PC-3 (cell line): ENCODE data around the gene GOLT1A. TPM values are rescaled to one million over a fixed set of nuclear protein-coding genes. Genes with fewer than 3 reads are reported as not detected.

ENCODE experiments used
- ATAC-seq: fragments of 200-7000 bp; cut with Tn5 transposase; 2 replicates; pipeline ENCODE4 v1.9.1; 2020; ENCODE audit warnings: mild to moderate bottlenecking, moderate library complexity
- BruUV-seq: library from RNA; stranded (reverse); fragments of 400-500 nt; replicated peaks from 2 replicates; lab custom pipeline; 2021; lab: Mats Ljungman, UMichigan
- CTCF ChIA-PET: fragments of 300-600 bp; sonication (Branson Sonifier 250); formaldehyde crosslinking; loops from one replicate; lab custom pipeline; 2022; ENCODE audit warnings: antibody characterized with exemption; lab: Charles Lee
- POLR2A ChIA-PET: fragments of 300-600 bp; sonication (Branson Sonifier 250); formaldehyde crosslinking; loops from one replicate; lab custom pipeline; 2022; ENCODE audit warnings: antibody characterized with exemption; ENCODE audit not compliant: unreplicated experiment; lab: Charles Lee
- DNase-seq: peaks from one replicate; pipeline ENCODE4 v3.0.0-alpha.2; 2015
- H2AFZ ChIP-seq: fragments of 300-600 bp; sonication (generic); 2 replicates; pipeline ENCODE4 v1.6.0; 2016; ENCODE audit warnings: antibody characterized with exemption, low read length
- H3F3A ChIP-seq: fragments of 300-600 bp; sonication (generic); one replicate; pipeline ENCODE4 v1.6.0; 2017; ENCODE audit warnings: antibody characterized with exemption, low read length, control low read depth, mild to moderate bottlenecking; ENCODE audit not compliant: unreplicated experiment
- H3K27ac ChIP-seq: fragments of 300-600 bp; sonication (generic); 2 replicates; pipeline ENCODE4 v1.5.1; 2016; ENCODE audit warnings: mild to moderate bottlenecking, low read length
- H3K27me3 ChIP-seq: fragments of 300-600 bp; sonication (generic); 2 replicates; pipeline ENCODE4 v1.6.1; 2016; ENCODE audit warnings: low read length, mixed read lengths
- H3K36me3 ChIP-seq: fragments of 300-600 bp; sonication (generic); 2 replicates; pipeline ENCODE4 v1.6.1; 2016; ENCODE audit warnings: low read depth, mixed run types, low read length, mixed read lengths
- H3K4me1 ChIP-seq: fragments of 300-600 bp; sonication (generic); 2 replicates; pipeline ENCODE4 v1.5.1; 2016; ENCODE audit warnings: low read length; ENCODE audit not compliant: insufficient read depth
- H3K4me2 ChIP-seq: fragments of 300-600 bp; sonication (generic); 2 replicates; pipeline ENCODE4 v1.6.0; 2016; ENCODE audit warnings: low read length
- H3K4me3 ChIP-seq: fragments of 300-600 bp; sonication (generic); 2 replicates; pipeline ENCODE4 v1.5.1; 2016; ENCODE audit warnings: mild to moderate bottlenecking, low read length, mixed read lengths
- H3K79me2 ChIP-seq: fragments of 300-600 bp; sonication (generic); 2 replicates; pipeline ENCODE4 v1.6.1; 2017; ENCODE audit warnings: low read length, mixed read lengths
- H3K9ac ChIP-seq: fragments of 300-600 bp; sonication (generic); 2 replicates; pipeline ENCODE4 v1.6.0; 2016; ENCODE audit warnings: mild to moderate bottlenecking, low read length
- H3K9me2 ChIP-seq: fragments of 300-600 bp; sonication (generic); replicated peaks from 2 replicates; pipeline ENCODE4 v1.6.1; 2016; ENCODE audit warnings: mixed run types, low read length, mixed read lengths
- H3K9me3 ChIP-seq: fragments of 300-600 bp; sonication (generic); 2 replicates; pipeline ENCODE4 v1.6.1; 2016; ENCODE audit warnings: low read length, mixed read lengths
- H4K20me1 ChIP-seq: fragments of 300-600 bp; sonication (generic); 2 replicates; pipeline ENCODE4 v1.6.1; 2016; ENCODE audit warnings: low read length, mixed read lengths
- EZH2 ChIP-seq: fragments of 300-600 bp; sonication (generic); IDR thresholded peaks from one replicate; pipeline ENCODE4 v1.6.1; 2017; ENCODE audit warnings: antibody characterized with exemption, mild to moderate bottlenecking, low read length; ENCODE audit not compliant: unreplicated experiment
- EZH2phosphoT487 ChIP-seq: fragments of 300-600 bp; sonication (generic); IDR thresholded peaks from 2 replicates; pipeline ENCODE4 v1.6.1; 2018; ENCODE audit warnings: mild to moderate bottlenecking, antibody characterized with exemption, low read length, borderline replicate concordance
- intact Hi-C: fragments of 100-400 bp; cut with micrococcal nuclease; formaldehyde crosslinking; loops from 2 replicates; pipeline ENCODE4 v1.9.0; 2023
- total RNA-seq: library from RNA; depleted of rRNA; stranded (reverse); fragments of >200 nt; gene quantifications from 2 replicates; pipeline ENCODE4 v1.2.3, GENCODE V29; 2014
- TF ChIP-seq, protein P1 (sequence below): fragments of 300-600 bp; sonication (generic); conservative IDR thresholded peaks from 2 replicates; pipeline ENCODE4 v1.5.1; 2017; ENCODE audit warnings: antibody characterized with exemption, low read depth, mild to moderate bottlenecking, low read length

Gene GOLT1A
- total RNA-seq, 1 experiment from 2014 or later, result 13.3 TPM

DNA sequence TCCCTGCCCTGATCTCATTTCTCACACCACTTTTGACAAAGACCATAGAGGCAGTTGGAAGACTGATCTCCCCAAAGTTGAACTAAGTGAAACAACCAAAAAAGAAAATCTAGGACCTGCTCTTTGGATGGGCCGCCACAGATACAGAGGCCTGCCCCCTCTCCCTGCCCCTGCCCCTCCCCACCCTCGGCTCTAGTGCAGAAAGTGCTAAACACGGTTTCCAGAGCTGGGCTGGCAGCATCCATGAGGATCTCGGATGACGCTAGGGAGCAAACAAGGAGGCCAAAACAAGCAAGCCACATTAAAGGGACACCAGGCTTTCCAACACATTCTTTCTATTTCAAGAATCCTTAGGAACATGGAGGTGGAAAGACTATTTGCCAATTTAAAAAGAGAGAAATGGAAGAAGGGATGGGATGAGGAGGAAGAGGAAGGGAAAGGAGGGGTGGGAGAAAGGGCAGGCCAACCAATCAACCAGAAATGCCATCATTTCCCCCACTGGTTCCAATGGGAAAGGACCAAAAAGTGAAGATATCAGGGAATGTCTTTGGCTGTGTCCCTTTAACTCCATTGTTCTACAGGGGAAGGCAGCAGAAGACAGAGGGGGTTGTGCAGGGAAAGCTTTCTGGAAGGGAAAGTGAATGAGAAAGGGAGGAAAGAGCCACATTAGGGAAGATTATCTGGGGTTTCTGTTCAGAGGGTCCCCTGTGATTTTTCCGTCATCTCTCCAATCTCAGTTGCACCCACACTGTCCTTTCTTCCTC is 38.3 kb upstream of the GOLT1A start:
- Histone ChIP-seq H3F3A (no peaks in the 10 kb centered on the region), H2AFZ (no peak overlapping the region), H3K9ac (no peak overlapping the region), H3K27ac (no peak overlapping the region), H3K27me3 (no peaks in the 10 kb centered on the region), H4K20me1 (no peaks in the 10 kb centered on the region), H3K4me1 (no peaks in the 10 kb centered on the region), H3K4me2 (no peak overlapping the region), H3K36me3 (peaks cover 15% of the 10 kb centered on the region; the same call in 1 of the 2 replicates), H3K4me3 (no peak overlapping the region), H3K9me2 (no peaks in the 10 kb centered on the region), H3K9me3 (no peaks in the 10 kb centered on the region), H3K79me2 (no peaks in the 10 kb centered on the region)
- BruUV-seq, result no TSS peak
- ATAC-seq (no peak), DNase-seq (no peak)
- TF ChIP-seq EZH2phosphoT487 (no peak), EZH2 (no peak)
- TF ChIP-seq, protein P1, sequence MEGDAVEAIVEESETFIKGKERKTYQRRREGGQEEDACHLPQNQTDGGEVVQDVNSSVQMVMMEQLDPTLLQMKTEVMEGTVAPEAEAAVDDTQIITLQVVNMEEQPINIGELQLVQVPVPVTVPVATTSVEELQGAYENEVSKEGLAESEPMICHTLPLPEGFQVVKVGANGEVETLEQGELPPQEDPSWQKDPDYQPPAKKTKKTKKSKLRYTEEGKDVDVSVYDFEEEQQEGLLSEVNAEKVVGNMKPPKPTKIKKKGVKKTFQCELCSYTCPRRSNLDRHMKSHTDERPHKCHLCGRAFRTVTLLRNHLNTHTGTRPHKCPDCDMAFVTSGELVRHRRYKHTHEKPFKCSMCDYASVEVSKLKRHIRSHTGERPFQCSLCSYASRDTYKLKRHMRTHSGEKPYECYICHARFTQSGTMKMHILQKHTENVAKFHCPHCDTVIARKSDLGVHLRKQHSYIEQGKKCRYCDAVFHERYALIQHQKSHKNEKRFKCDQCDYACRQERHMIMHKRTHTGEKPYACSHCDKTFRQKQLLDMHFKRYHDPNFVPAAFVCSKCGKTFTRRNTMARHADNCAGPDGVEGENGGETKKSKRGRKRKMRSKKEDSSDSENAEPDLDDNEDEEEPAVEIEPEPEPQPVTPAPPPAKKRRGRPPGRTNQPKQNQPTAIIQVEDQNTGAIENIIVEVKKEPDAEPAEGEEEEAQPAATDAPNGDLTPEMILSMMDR, result no peak
- CTCF ChIA-PET, result no interaction called here
- intact Hi-C loops, result no loop called here
- POLR2A ChIA-PET, result no interaction called here

DNA sequence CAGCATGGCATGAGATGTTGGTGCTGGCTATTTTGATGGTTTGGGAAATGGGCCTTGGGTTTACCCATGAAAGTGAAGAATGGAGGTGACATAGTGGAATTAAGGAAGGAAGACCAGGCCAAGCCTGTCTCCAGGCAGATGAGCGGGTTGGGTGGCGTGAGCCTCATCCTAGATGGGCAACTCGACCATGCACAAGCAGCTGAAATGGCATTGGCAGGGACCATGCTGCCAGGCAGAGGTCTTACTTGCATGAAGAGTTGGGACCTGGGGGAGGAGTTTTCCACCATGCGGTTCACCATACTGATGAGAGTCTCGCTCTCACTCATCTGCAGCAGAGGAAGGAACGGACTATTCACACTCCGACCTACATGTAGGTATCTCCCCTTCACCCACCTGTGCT is 37.5 kb upstream of the GOLT1A start:
- Histone ChIP-seq H3K9me3 (no peaks in the 10 kb centered on the region), H3K79me2 (no peaks in the 10 kb centered on the region), H3K9ac (no peak overlapping the region), H3K27me3 (no peaks in the 10 kb centered on the region), H2AFZ (no peak overlapping the region), H3K9me2 (no peaks in the 10 kb centered on the region), H3K27ac (no peak overlapping the region), H3F3A (no peaks in the 10 kb centered on the region), H3K4me1 (no peaks in the 10 kb centered on the region), H3K36me3 (peaks cover 18% of the 10 kb centered on the region; the same call in 1 of the 2 replicates), H4K20me1 (no peaks in the 10 kb centered on the region), H3K4me2 (no peak overlapping the region), H3K4me3 (no peak overlapping the region)
- TF ChIP-seq EZH2phosphoT487 (no peak), EZH2 (no peak)
- TF ChIP-seq, protein P1, result no peak
- CTCF ChIA-PET, result no interaction called here
- intact Hi-C loops, result no loop called here
- POLR2A ChIA-PET, result no interaction called here
- ATAC-seq (no peak), DNase-seq (no peak)
- BruUV-seq, result no TSS peak

DNA sequence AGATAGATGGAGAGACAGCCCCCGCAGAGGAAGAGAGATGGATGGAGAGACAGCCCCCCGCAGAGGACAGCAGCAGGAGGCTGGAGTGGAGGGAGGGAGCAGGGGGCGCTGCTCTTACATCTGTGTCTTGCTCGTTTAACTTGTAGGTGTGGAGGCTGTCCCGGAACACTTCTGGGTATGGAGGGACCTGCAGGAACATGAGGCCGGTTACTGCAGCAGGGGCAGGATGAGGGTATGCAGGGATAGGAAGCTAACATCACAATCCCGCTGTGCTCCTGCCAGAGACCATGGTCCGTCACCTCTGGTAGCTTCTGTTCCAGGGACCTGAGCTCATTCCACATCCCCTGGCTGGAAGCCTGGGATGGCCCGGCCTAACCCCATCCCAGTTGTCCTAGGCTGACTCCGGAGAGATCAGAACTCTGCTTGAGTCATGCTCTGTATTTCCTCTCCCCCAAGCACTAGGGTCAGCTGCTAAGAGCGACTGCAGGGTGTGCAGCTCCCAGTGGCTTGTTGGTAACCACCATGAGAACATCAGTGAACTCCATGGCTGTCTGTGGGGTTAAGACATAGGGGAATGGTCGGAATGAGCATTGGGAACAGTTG is 36.7 kb upstream of the GOLT1A start:
- Histone ChIP-seq H3K27ac (no peak overlapping the region), H3K4me3 (no peak overlapping the region), H2AFZ (no peak overlapping the region), H3K4me1 (no peaks in the 10 kb centered on the region), H3F3A (no peaks in the 10 kb centered on the region), H3K9ac (no peak overlapping the region), H3K36me3 (peaks cover 17% of the 10 kb centered on the region; the same call in 1 of the 2 replicates), H3K9me3 (no peaks in the 10 kb centered on the region), H3K4me2 (no peak overlapping the region), H3K27me3 (no peaks in the 10 kb centered on the region), H3K9me2 (no peaks in the 10 kb centered on the region), H4K20me1 (no peaks in the 10 kb centered on the region), H3K79me2 (no peaks in the 10 kb centered on the region)
- intact Hi-C loops, result no loop called here
- TF ChIP-seq, protein P1, result no peak
- no peak for TF ChIP-seq EZH2phosphoT487
- TF ChIP-seq EZH2, result no peak
- BruUV-seq, result no TSS peak
- CTCF ChIA-PET, result no interaction called here
- DNase-seq (no peak), ATAC-seq (no peak)
- POLR2A ChIA-PET, result no interaction called here
